Measurements from ENCODE around the gene AOC3. TPM values are rescaled to one million over a fixed set of nuclear protein-coding genes. Genes with fewer than 3 reads are reported as not detected.

Gene AOC3
- total and polyA plus RNA-seq, 2 of the 13 experiments (the other 11 are each of a cell fraction or from before 2014, with no cell fraction given) = 8.7 to 51.7 TPM

DNA sequence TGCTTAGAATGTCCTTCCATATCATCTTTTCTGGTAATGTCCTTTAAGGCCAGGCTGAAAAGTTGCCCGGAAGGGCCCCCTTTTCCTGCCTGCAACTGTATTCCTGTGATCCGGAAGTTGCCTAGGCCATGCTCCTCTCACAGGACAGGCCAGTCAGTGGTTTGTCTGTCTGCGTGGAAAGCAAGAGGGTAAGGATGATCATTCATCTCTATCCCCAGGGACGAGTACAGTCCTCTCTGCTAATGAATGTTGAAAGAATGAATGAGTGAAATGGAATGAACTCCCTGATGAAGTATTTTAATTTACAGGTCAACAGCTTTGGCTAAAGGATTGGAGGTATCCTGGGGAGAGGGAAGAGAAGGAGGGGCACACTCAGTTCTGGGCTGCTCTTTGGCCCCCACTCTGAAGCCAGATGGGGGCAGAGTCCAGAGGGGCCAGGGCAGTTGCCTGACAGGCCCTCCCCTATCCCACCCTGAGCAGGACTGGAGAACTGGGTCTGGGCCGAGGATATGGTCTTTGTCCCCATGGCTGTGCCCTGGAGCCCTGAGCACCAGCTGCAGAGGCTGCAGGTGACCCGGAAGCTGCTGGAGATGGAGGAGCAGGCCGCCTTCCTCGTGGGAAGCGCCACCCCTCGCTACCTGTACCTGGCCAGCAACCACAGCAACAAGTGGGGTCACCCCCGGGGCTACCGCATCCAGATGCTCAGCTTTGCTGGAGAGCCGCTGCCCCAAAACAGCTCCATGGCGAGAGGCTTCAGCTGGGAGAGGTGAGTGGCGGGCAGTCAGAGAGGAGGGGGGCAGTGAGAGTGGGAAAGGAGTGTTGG lies 3.2 kb downstream of the AOC3 start (continued):
- peak; percentile 42; the same call in 1 of the 2 replicates for TF ChIP-seq SKIL (CRISPR knock-in tag; IDR thresholded peaks at IDR 0.05; ENCODE audit: borderline replicate concordance)
- 0 out of 2 replicates have a peak, but pooled peaks have one; percentile 56 for TF ChIP-seq ZNF335 (CRISPR knock-in tag; IDR thresholded peaks at IDR 0.05)
- TF ChIP-seq ZNF232 (CRISPR knock-in tag; IDR thresholded peaks at IDR 0.05; ENCODE audit: borderline replicate concordance) = peak; percentile 95; the same call in 1 of the 2 replicates
- no peak for TF ChIP-seq ZNF136 (CRISPR knock-in tag; IDR thresholded peaks at IDR 0.05; ENCODE audit: low read depth)
- TF ChIP-seq, protein P1, sequence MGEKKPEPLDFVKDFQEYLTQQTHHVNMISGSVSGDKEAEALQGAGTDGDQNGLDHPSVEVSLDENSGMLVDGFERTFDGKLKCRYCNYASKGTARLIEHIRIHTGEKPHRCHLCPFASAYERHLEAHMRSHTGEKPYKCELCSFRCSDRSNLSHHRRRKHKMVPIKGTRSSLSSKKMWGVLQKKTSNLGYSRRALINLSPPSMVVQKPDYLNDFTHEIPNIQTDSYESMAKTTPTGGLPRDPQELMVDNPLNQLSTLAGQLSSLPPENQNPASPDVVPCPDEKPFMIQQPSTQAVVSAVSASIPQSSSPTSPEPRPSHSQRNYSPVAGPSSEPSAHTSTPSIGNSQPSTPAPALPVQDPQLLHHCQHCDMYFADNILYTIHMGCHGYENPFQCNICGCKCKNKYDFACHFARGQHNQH (CRISPR knock-in tag; IDR thresholded peaks at IDR 0.05) = peak; percentile 65
- TF ChIP-seq, protein P2, sequence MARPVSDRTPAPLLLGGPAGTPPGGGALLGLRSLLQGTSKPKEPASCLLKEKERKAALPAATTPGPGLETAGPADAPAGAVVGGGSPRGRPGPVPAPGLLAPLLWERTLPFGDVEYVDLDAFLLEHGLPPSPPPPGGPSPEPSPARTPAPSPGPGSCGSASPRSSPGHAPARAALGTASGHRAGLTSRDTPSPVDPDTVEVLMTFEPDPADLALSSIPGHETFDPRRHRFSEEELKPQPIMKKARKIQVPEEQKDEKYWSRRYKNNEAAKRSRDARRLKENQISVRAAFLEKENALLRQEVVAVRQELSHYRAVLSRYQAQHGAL (CRISPR knock-in tag; IDR thresholded peaks at IDR 0.05; ENCODE audit: not compliant biosample characterization) = peak; percentile 43
- peak; percentile 86; the same call in 1 of the 2 replicates for TF ChIP-seq THRA (CRISPR knock-in tag; IDR thresholded peaks at IDR 0.05; ENCODE audit: borderline replicate concordance)
- TF ChIP-seq ZBTB4 (CRISPR knock-in tag; IDR thresholded peaks at IDR 0.05; ENCODE audit: borderline replicate concordance) = peak; percentile 65; the same call in 1 of the 2 replicates
- TF ChIP-seq ZNF432 (CRISPR knock-in tag; IDR thresholded peaks at IDR 0.05; ENCODE audit: borderline replicate concordance) = no peak
- TF ChIP-seq KDM4B (CRISPR knock-in tag; IDR thresholded peaks at IDR 0.05) = 0 out of 2 replicates have a peak, but pooled peaks have one; percentile 49
- TF ChIP-seq THYN1 (CRISPR knock-in tag; IDR thresholded peaks at IDR 0.05; ENCODE audit: borderline replicate concordance, low read depth) = no peak

Measured in HepG2 (cell line).